Mesendoderm (in vitro differentiated cells): ENCODE data around the gene UMODL1.

Experiments used
- DNase-seq: peaks from one replicate; pipeline ENCODE4 v3.0.0; 2013
- H2AK5ac ChIP-seq: 2 replicates; pipeline ENCODE4 v1.6.1; 2013; ENCODE audit warnings: low read length, inconsistent platforms
- H2BK120ac ChIP-seq: 2 replicates; pipeline ENCODE4 v1.6.1; 2013; ENCODE audit warnings: low read depth, mild to moderate bottlenecking, low read length, moderate library complexity, mixed read lengths
- H2BK15ac ChIP-seq: replicated peaks from 2 replicates; pipeline ENCODE4 v1.6.1; 2013; ENCODE audit warnings: low read depth, mild to moderate bottlenecking, moderate library complexity
- H2BK5ac ChIP-seq: 2 replicates; pipeline ENCODE4 v1.6.1; 2013; ENCODE audit warnings: low read length, inconsistent platforms
- H3K18ac ChIP-seq: 2 replicates; pipeline ENCODE4 v1.6.1; 2013; ENCODE audit warnings: mild to moderate bottlenecking, low read length, mixed read lengths
- H3K23ac ChIP-seq: one replicate; pipeline ENCODE4 v1.6.1; 2013; ENCODE audit warnings: low read length
- H3K27ac ChIP-seq: 2 replicates; pipeline ENCODE4 v1.5.1; 2013; ENCODE audit warnings: low read depth, mild to moderate bottlenecking, inconsistent platforms, low read length, moderate library complexity
- H3K27me3 ChIP-seq: 2 replicates; pipeline ENCODE4 v1.6.1; 2013; ENCODE audit warnings: low read length, control low read depth, mild to moderate bottlenecking, inconsistent platforms; ENCODE audit not compliant: insufficient read depth, poor library complexity
- H3K36me3 ChIP-seq: 2 replicates; pipeline ENCODE4 v1.6.1; 2013; ENCODE audit warnings: low read length, inconsistent platforms; ENCODE audit not compliant: control insufficient read depth, insufficient read depth
- H3K4ac ChIP-seq: one replicate; pipeline ENCODE4 v1.6.1; 2013; ENCODE audit warnings: low read depth, mild to moderate bottlenecking, low read length, moderate library complexity
- H3K4me1 ChIP-seq: 2 replicates; pipeline ENCODE4 v1.6.1; 2013; ENCODE audit warnings: low read depth, low read length, inconsistent platforms; ENCODE audit not compliant: control insufficient read depth
- H3K4me2 ChIP-seq: 2 replicates; pipeline ENCODE4 v1.6.1; 2013; ENCODE audit warnings: low read length
- H3K4me3 ChIP-seq: 2 replicates; pipeline ENCODE4 v1.5.1; 2013; ENCODE audit warnings: mild to moderate bottlenecking, low read length
- H3K56ac ChIP-seq: one replicate; pipeline ENCODE4 v1.6.1; 2013; ENCODE audit warnings: low read length
- H3K79me1 ChIP-seq: 2 replicates; pipeline ENCODE4 v1.6.1; 2013; ENCODE audit warnings: low read length, inconsistent platforms
- H3K79me2 ChIP-seq: 2 replicates; pipeline ENCODE4 v1.6.1; 2013; ENCODE audit warnings: mild to moderate bottlenecking, low read length; ENCODE audit not compliant: control insufficient read depth, insufficient read depth
- H3K9ac ChIP-seq: 2 replicates; pipeline ENCODE4 v1.6.1; 2013; ENCODE audit warnings: low read length, inconsistent platforms
- H4K5ac ChIP-seq: one replicate; pipeline ENCODE4 v1.6.1; 2013; ENCODE audit warnings: low read length
- H4K8ac ChIP-seq: one replicate; pipeline ENCODE4 v1.6.1; 2013; ENCODE audit warnings: low read depth, mild to moderate bottlenecking, control low read depth, low read length, moderate library complexity
- WGBS: extraction: QIAGEN DNeasy Blood & Tissue Kit; methylation state at CpG from one replicate; pipeline ENCODE4 v1.1.7; 2013; ENCODE audit warnings: low lambda C conversion rate, missing lambda C conversion rate; ENCODE audit not compliant: insufficient coverage; ENCODE audit errors: extremely low coverage; 5-methylcytosine and 5-hydroxymethylcytosine counted together

The UMODL1 gene

GRCh38 chr21:42098957-42099505 lies 27.9 kb downstream of the UMODL1 start:
- Histone ChIP-seq H3K27me3 (no peaks in the 10 kb centered on the region), H3K4me2 (no peak overlapping the region), H3K27ac (no peak overlapping the region), H3K36me3 (no peaks in the 10 kb centered on the region), H3K9ac (no peak overlapping the region), H3K79me2 (no peaks in the 10 kb centered on the region), H3K56ac (no peak overlapping the region), H3K4me3 (no peak overlapping the region), H2BK15ac (no peak overlapping the region), H3K79me1 (no peaks in the 10 kb centered on the region), H3K23ac (no peak overlapping the region), H2BK5ac (no peak overlapping the region), H4K5ac (no peak overlapping the region), H3K4ac (no peak overlapping the region), H2AK5ac (no peak overlapping the region), H4K8ac (no peak overlapping the region), H2BK120ac (no peak overlapping the region), H3K18ac (no peak overlapping the region), H3K4me1 (no peaks in the 10 kb centered on the region)
- WGBS: no CpG with 5 or more reads among the region's 21 CpGs
- no peak for DNase-seq

GRCh38 chr21:42101246-42101645 lies 30.1 kb downstream of the UMODL1 start:
- no peak overlapping the region for H2AK5ac ChIP-seq
- H3K4me2 ChIP-seq: no peak overlapping the region
- no peaks in the 10 kb centered on the region for H3K4me1 ChIP-seq
- no peak overlapping the region for H2BK120ac ChIP-seq
- WGBS: no CpG with 5 or more reads among the region's 14 CpGs
- DNase-seq: no peak
- no peak overlapping the region for H3K27ac ChIP-seq
- no peaks in the 10 kb centered on the region for H3K36me3 ChIP-seq
- no peaks in the 10 kb centered on the region for H3K79me1 ChIP-seq
- H2BK15ac ChIP-seq: no peak overlapping the region
- H3K9ac ChIP-seq: no peak overlapping the region
- H3K27me3 ChIP-seq: no peaks in the 10 kb centered on the region
- H3K23ac ChIP-seq: no peak overlapping the region
- no peak overlapping the region for H4K8ac ChIP-seq
- H3K18ac ChIP-seq: no peak overlapping the region
- H3K4me3 ChIP-seq: no peak overlapping the region
- H2BK5ac ChIP-seq: no peak overlapping the region
- H4K5ac ChIP-seq: no peak overlapping the region
- no peak overlapping the region for H3K56ac ChIP-seq
- H3K79me2 ChIP-seq: no peaks in the 10 kb centered on the region
- no peak overlapping the region for H3K4ac ChIP-seq

GRCh38 chr21:42102076-42102475 lies 31.0 kb downstream of the UMODL1 start:
- Histone ChIP-seq H2BK5ac (no peak overlapping the region), H4K5ac (no peak overlapping the region), H2BK120ac (no peak overlapping the region), H3K79me1 (no peaks in the 10 kb centered on the region), H3K4me3 (no peak overlapping the region), H3K9ac (no peak overlapping the region), H2BK15ac (no peak overlapping the region), H2AK5ac (no peak overlapping the region), H4K8ac (no peak overlapping the region), H3K18ac (no peak overlapping the region), H3K56ac (no peak overlapping the region), H3K27ac (no peak overlapping the region), H3K36me3 (no peaks in the 10 kb centered on the region), H3K79me2 (no peaks in the 10 kb centered on the region), H3K4me2 (no peak overlapping the region), H3K4me1 (no peaks in the 10 kb centered on the region), H3K4ac (no peak overlapping the region), H3K23ac (no peak overlapping the region), H3K27me3 (no peaks in the 10 kb centered on the region)
- no CpG with 5 or more reads among the region's 6 CpGs for WGBS
- DNase-seq: no peak

GRCh38 chr21:42102526-42102925 lies 31.4 kb downstream of the UMODL1 start:
- Histone ChIP-seq H3K4me3 (no peak overlapping the region), H3K79me2 (no peaks in the 10 kb centered on the region), H2BK5ac (no peak overlapping the region), H3K4ac (no peak overlapping the region), H3K18ac (no peak overlapping the region), H2AK5ac (no peak overlapping the region), H3K9ac (no peak overlapping the region), H3K4me1 (no peaks in the 10 kb centered on the region), H3K56ac (no peak overlapping the region), H3K79me1 (no peaks in the 10 kb centered on the region), H2BK15ac (no peak overlapping the region), H3K27me3 (no peaks in the 10 kb centered on the region), H4K8ac (no peak overlapping the region), H3K23ac (no peak overlapping the region), H3K27ac (no peak overlapping the region), H3K36me3 (no peaks in the 10 kb centered on the region), H3K4me2 (no peak overlapping the region), H4K5ac (no peak overlapping the region), H2BK120ac (no peak overlapping the region)
- WGBS: no CpG with 5 or more reads among the region's 5 CpGs
- DNase-seq: no peak

- no peak overlapping the region for H2BK15ac ChIP-seq
- H2AK5ac ChIP-seq: no peak overlapping the region
- no peaks in the 10 kb centered on the region for H3K36me3 ChIP-seq
- H3K27ac ChIP-seq: no peak overlapping the region
- no peak overlapping the region for H4K8ac ChIP-seq
- no peaks in the 10 kb centered on the region for H3K79me1 ChIP-seq
- H3K23ac ChIP-seq: no peak overlapping the region
- H2BK120ac ChIP-seq: no peak overlapping the region
- H3K79me2 ChIP-seq: no peaks in the 10 kb centered on the region
- no peak overlapping the region for H3K4me3 ChIP-seq
- no peaks in the 10 kb centered on the region for H3K4me1 ChIP-seq
- no peak overlapping the region for H3K4me2 ChIP-seq
- H3K56ac ChIP-seq: no peak overlapping the region
- no peak overlapping the region for H2BK5ac ChIP-seq
- no peak overlapping the region for H3K18ac ChIP-seq
- no peak overlapping the region for H3K9ac ChIP-seq
- H3K27me3 ChIP-seq: no peaks in the 10 kb centered on the region
- WGBS: no CpG with 5 or more reads among the region's 1 CpG
- no peak overlapping the region for H4K5ac ChIP-seq
- no peak for DNase-seq
- H3K4ac ChIP-seq: no peak overlapping the region
Observed at GRCh38 chr21:42102991-42103390, 31.9 kb downstream of the UMODL1 start.

- Histone ChIP-seq H3K4me3 (no peak overlapping the region), H3K4me1 (no peaks in the 10 kb centered on the region), H4K8ac (no peak overlapping the region), H3K79me2 (no peaks in the 10 kb centered on the region), H2BK120ac (no peak overlapping the region), H2BK15ac (no peak overlapping the region), H3K79me1 (no peaks in the 10 kb centered on the region), H3K4me2 (no peak overlapping the region), H3K27ac (no peak overlapping the region), H3K27me3 (no peaks in the 10 kb centered on the region), H3K23ac (no peak overlapping the region), H3K9ac (no peak overlapping the region), H3K18ac (no peak overlapping the region), H4K5ac (no peak overlapping the region), H3K56ac (no peak overlapping the region), H3K4ac (no peak overlapping the region), H3K36me3 (no peaks in the 10 kb centered on the region), H2BK5ac (no peak overlapping the region), H2AK5ac (no peak overlapping the region)
- WGBS: no CpG with 5 or more reads among the region's 13 CpGs
- DNase-seq: no peak
Observed at GRCh38 chr21:42103843-42104242, 32.7 kb downstream of the UMODL1 start.
